CD4-positive, alpha-beta memory T cell (primary cell): ENCODE data around the gene PIK3R2. TPM values are rescaled to one million over a fixed set of nuclear protein-coding genes. Genes with fewer than 3 reads are reported as not detected.
A peak's percentile ranks its signal among the peaks of the same experiment; 100 is the strongest.

ENCODE experiments used
- CTCF ChIA-PET: fragments of 350-600 bp; sonication (Branson Sonifier 250); formaldehyde crosslinking; loops from one replicate; lab custom pipeline; 2021; ENCODE audit warnings: inconsistent platforms; ENCODE audit not compliant: partially characterized antibody; lab: Charles Lee
- POLR2A ChIA-PET: fragments of 350-600 bp; sonication (Branson Sonifier 250); formaldehyde crosslinking; loops from one replicate; lab custom pipeline; 2021; ENCODE audit not compliant: partially characterized antibody; lab: Charles Lee
- DNase-seq, 5 donors: peaks; one replicate each; pipeline versions ENCODE4 v3.0.0 to v3.0.0-alpha.2; 2020 to 2022; ENCODE audit warnings: mixed read lengths in 1 of 5
- H3K27ac ChIP-seq: one replicate; pipeline ENCODE4 v1.7.0; 2013; ENCODE audit warnings: low read depth, low read length
- H3K27me3 ChIP-seq: 2 replicates; pipeline ENCODE4 v1.7.0; 2013; ENCODE audit warnings: mild to moderate bottlenecking, low read length, moderate library complexity; ENCODE audit not compliant: insufficient read depth
- H3K36me3 ChIP-seq: 2 replicates; pipeline ENCODE4 v1.7.0; 2013; ENCODE audit warnings: mild to moderate bottlenecking, low read length, moderate library complexity; ENCODE audit not compliant: insufficient read depth
- H3K4me1 ChIP-seq: 2 replicates; pipeline ENCODE4 v1.7.0; 2013; ENCODE audit warnings: mild to moderate bottlenecking, low read length, moderate library complexity; ENCODE audit not compliant: insufficient read depth
- H3K4me3 ChIP-seq, 2 donors: one replicate each; pipeline ENCODE4 v1.7.0; 2013; ENCODE audit warnings: low read length in 2 of 2, mild to moderate bottlenecking in 1 of 2
- H3K9me3 ChIP-seq, 2 donors: one replicate each; pipeline ENCODE4 v1.7.0; 2013; ENCODE audit warnings: low read length in 2 of 2, control low read depth in 1 of 2; ENCODE audit not compliant: control insufficient read depth in 1 of 2
- H3K27ac Mint-ChIP-seq, 7 donors: one replicate each; pipeline ENCODE4 v1.8.0; 2020 to 2021; ENCODE audit warnings: mixed read lengths in 7 of 7, mild to moderate bottlenecking in 6 of 7, inconsistent platforms in 3 of 7, moderate library complexity in 3 of 7
- H3K27me3 Mint-ChIP-seq, 2 donors: one replicate each; pipeline ENCODE4 v1.8.0; 2020 to 2021; ENCODE audit warnings: mixed read lengths in 2 of 2
- H3K36me3 Mint-ChIP-seq, 2 donors: one replicate each; pipeline ENCODE4 v1.8.0; 2020 to 2021; ENCODE audit warnings: mixed read lengths in 2 of 2, inconsistent platforms in 1 of 2, mild to moderate bottlenecking in 1 of 2
- H3K4me1 Mint-ChIP-seq, 4 donors: one replicate each; pipeline ENCODE4 v1.8.0; 2020 to 2021; ENCODE audit warnings: mixed read lengths in 4 of 4, mild to moderate bottlenecking in 1 of 4
- H3K4me3 Mint-ChIP-seq, 8 donors: one replicate each; pipeline ENCODE4 v1.8.0; 2020 to 2021; ENCODE audit warnings: mixed read lengths in 8 of 8, mild to moderate bottlenecking in 7 of 8, moderate library complexity in 6 of 8, inconsistent platforms in 3 of 8
- H3K9me3 Mint-ChIP-seq, 8 donors: one replicate each; pipeline ENCODE4 v1.8.0; 2020 to 2021; ENCODE audit warnings: mixed read lengths in 8 of 8, mild to moderate bottlenecking in 5 of 8, inconsistent platforms in 3 of 8, moderate library complexity in 1 of 8
- intact Hi-C: fragments of 100-400 bp; cut with micrococcal nuclease; formaldehyde crosslinking; loops from one replicate; pipeline ENCODE4 v1.15.1; 2023
- polyA plus RNA-seq, 2 donors: library from polyadenylated mRNA; unstranded; fragments of 300-500 nt; fragmentation: Illumina TruSeq; gene quantifications; one replicate each; pipeline ENCODE4 v1.2.3, GENCODE V29; 2021
- total RNA-seq, 2 experiments: library from RNA; stranded (reverse); gene quantifications; one replicate each; pipeline ENCODE4 v1.2.3, GENCODE V29; 2021

Gene PIK3R2
- total and polyA plus RNA-seq, 4 experiments from 2014 or later = 1.5 to 23.0 (median 12.4) TPM

GRCh38 chr19:18141031-18141430 is 11.9 kb upstream of the PIK3R2 start:
- DNase-seq = no peak
- Mint-ChIP-seq H3K4me3 (no peak overlapping the region), H3K9me3 (no peaks in the 10 kb centered on the region), H3K36me3 (peaks cover 24 to 45% of the 10 kb centered on the region in 2 donors), H3K27ac (peak overlapping the region in 1 of 7 donors; percentile 47), H3K4me1 (no peaks in the 10 kb centered on the region), H3K27me3 (no peaks in the 10 kb centered on the region)
- peaks cover 60% of the 10 kb centered on the region for H3K36me3 ChIP-seq
- no peaks in the 10 kb centered on the region for H3K9me3 ChIP-seq
- ChIA-PET POLR2A (interaction anchor here (3.0 kb wide), 1 partner anchor 11 kb away, joined by 11 read pairs; no protein-coding TSS in a partner anchor), CTCF (interaction anchor here (0.7 to 1.4 kb wide), 4 partner anchors 21 to 139 kb away, joined by 3 to 5 read pairs (median 4); no protein-coding TSS in a partner anchor)
- no peak overlapping the region for H3K27ac ChIP-seq
- intact Hi-C loops = no loop called here
- H3K27me3 ChIP-seq = no peaks in the 10 kb centered on the region
- no peaks in the 10 kb centered on the region for H3K4me1 ChIP-seq
- H3K4me3 ChIP-seq = no peak overlapping the region

- Mint-ChIP-seq H3K27ac (peak overlapping the region in 1 of 7 donors; percentile 29), H3K27me3 (no peaks in the 10 kb centered on the region), H3K9me3 (no peaks in the 10 kb centered on the region), H3K4me3 (no peak overlapping the region), H3K4me1 (no peaks in the 10 kb centered on the region), H3K36me3 (peaks cover 27 to 46% of the 10 kb centered on the region in 2 donors)
- intact Hi-C loops = no loop called here
- Histone ChIP-seq H3K36me3 (peaks cover 60% of the 10 kb centered on the region), H3K4me3 (no peak overlapping the region), H3K4me1 (no peaks in the 10 kb centered on the region), H3K27me3 (no peaks in the 10 kb centered on the region), H3K27ac (no peak overlapping the region), H3K9me3 (no peaks in the 10 kb centered on the region)
- DNase-seq = no peak
- POLR2A ChIA-PET = no interaction called here
- CTCF ChIA-PET = no interaction called here
Measured at GRCh38 chr19:18143902-18144301, 9.1 kb upstream of the PIK3R2 start.

- Histone ChIP-seq H3K4me1 (no peaks in the 10 kb centered on the region), H3K4me3 (no peak overlapping the region), H3K36me3 (peaks cover 58% of the 10 kb centered on the region), H3K27me3 (no peaks in the 10 kb centered on the region), H3K9me3 (no peaks in the 10 kb centered on the region), H3K27ac (no peak overlapping the region)
- Mint-ChIP-seq H3K9me3 (no peaks in the 10 kb centered on the region), H3K4me1 (no peaks in the 10 kb centered on the region), H3K27ac (no peak overlapping the region), H3K36me3 (peaks cover 24 to 41% of the 10 kb centered on the region in 2 donors), H3K4me3 (no peak overlapping the region), H3K27me3 (no peaks in the 10 kb centered on the region)
- ChIA-PET CTCF (no interaction called here), POLR2A (no interaction called here)
- DNase-seq = no peak
- intact Hi-C loops = no loop called here
Measured at GRCh38 chr19:18144361-18144760, 8.6 kb upstream of the PIK3R2 start.

GRCh38 chr19:18144906-18145305 is 8.1 kb upstream of the PIK3R2 start:
- Mint-ChIP-seq H3K4me3 (no peak overlapping the region), H3K27ac (no peak overlapping the region), H3K4me1 (no peaks in the 10 kb centered on the region), H3K27me3 (no peaks in the 10 kb centered on the region), H3K9me3 (no peaks in the 10 kb centered on the region), H3K36me3 (peaks cover 24 to 43% of the 10 kb centered on the region in 2 donors)
- H3K9me3 ChIP-seq = no peaks in the 10 kb centered on the region
- POLR2A ChIA-PET = interaction anchor here (1.4 to 1.8 kb wide), 2 partner anchors 26 to 27 kb away, joined by 4 to 6 read pairs; no protein-coding TSS in a partner anchor
- H3K27ac ChIP-seq = no peak overlapping the region
- no peaks in the 10 kb centered on the region for H3K27me3 ChIP-seq
- H3K4me3 ChIP-seq = no peak overlapping the region
- intact Hi-C loops = no loop called here
- CTCF ChIA-PET = interaction anchor here (1.7 kb wide), 1 partner anchor 19 kb away, joined by 3 read pairs; no protein-coding TSS in a partner anchor
- DNase-seq = no peak
- H3K36me3 ChIP-seq = peaks cover 58% of the 10 kb centered on the region
- no peaks in the 10 kb centered on the region for H3K4me1 ChIP-seq

- Mint-ChIP-seq H3K36me3 (peaks cover 20 to 43% of the 10 kb centered on the region in 2 donors), H3K4me1 (no peaks in the 10 kb centered on the region), H3K9me3 (no peaks in the 10 kb centered on the region), H3K4me3 (no peak overlapping the region), H3K27ac (no peak overlapping the region), H3K27me3 (no peaks in the 10 kb centered on the region)
- H3K9me3 ChIP-seq = no peaks in the 10 kb centered on the region
- peaks cover 55% of the 10 kb centered on the region for H3K36me3 ChIP-seq
- intact Hi-C loops = no loop called here
- H3K4me3 ChIP-seq = no peak overlapping the region
- no peak for DNase-seq
- no peak overlapping the region for H3K27ac ChIP-seq
- ChIA-PET CTCF (interaction anchor here (0.6 to 1.7 kb wide), 2 partner anchors 19 to 20 kb away, joined by 3 read pairs; no protein-coding TSS in a partner anchor), POLR2A (interaction anchor here (1.4 to 1.8 kb wide), 2 partner anchors 26 to 28 kb away, joined by 4 to 6 read pairs; no protein-coding TSS in a partner anchor)
- no peaks in the 10 kb centered on the region for H3K4me1 ChIP-seq
- no peaks in the 10 kb centered on the region for H3K27me3 ChIP-seq
Measured at GRCh38 chr19:18145391-18145999, 7.5 kb upstream of the PIK3R2 start.

- Histone ChIP-seq H3K4me1 (peaks cover 8% of the 10 kb centered on the region), H3K4me3 (no peak overlapping the region), H3K27me3 (no peaks in the 10 kb centered on the region), H3K36me3 (peaks cover 45% of the 10 kb centered on the region), H3K9me3 (no peaks in the 10 kb centered on the region), H3K27ac (no peak overlapping the region)
- H3K36me3 Mint-ChIP-seq = peaks cover 19 to 39% of the 10 kb centered on the region in 2 donors
- no peaks in the 10 kb centered on the region for H3K27me3 Mint-ChIP-seq
- no peaks in the 10 kb centered on the region for H3K9me3 Mint-ChIP-seq
- no peak overlapping the region for H3K4me3 Mint-ChIP-seq
- intact Hi-C loops = no loop called here
- peak overlapping the region in 1 of 7 donors; percentile 41 for H3K27ac Mint-ChIP-seq
- DNase-seq = no peak
- peaks cover 5 to 17% (median 8%) of the 10 kb centered on the region in 4 donors for H3K4me1 Mint-ChIP-seq
- ChIA-PET POLR2A (no interaction called here), CTCF (interaction anchor here (1.0 kb wide), 1 partner anchor 90 kb away, joined by 4 read pairs; no protein-coding TSS in a partner anchor)
Measured at GRCh38 chr19:18147396-18147795, 5.6 kb upstream of the PIK3R2 start.

- peaks cover 0 to 2% (median 0%) of the 10 kb centered on the region in 8 donors for H3K9me3 Mint-ChIP-seq
Measured at GRCh38 chr19:18149596-18149975, 3.4 kb upstream of the PIK3R2 start.

More at GRCh38 chr19:18149596-18149975, 3.4 kb upstream of the PIK3R2 start:
- no peak for DNase-seq
- Mint-ChIP-seq H3K4me3 (no peak overlapping the region), H3K36me3 (peaks cover 14 to 33% of the 10 kb centered on the region in 2 donors), H3K27ac (peak overlapping the region in 1 of 7 donors; percentile 30), H3K4me1 (peaks cover 12 to 29% (median 18%) of the 10 kb centered on the region in 4 donors), H3K27me3 (no peaks in the 10 kb centered on the region)
- no peak overlapping the region for H3K27ac ChIP-seq
- H3K36me3 ChIP-seq = peaks cover 26% of the 10 kb centered on the region
- H3K9me3 ChIP-seq = no peaks in the 10 kb centered on the region
- intact Hi-C loops = no loop called here
- ChIA-PET POLR2A (interaction anchor here (1.1 to 1.4 kb wide), 2 partner anchors 30 to 132 kb away, joined by 3 read pairs; partner anchors contain the start of gene JUND), CTCF (interaction anchor here (1.1 to 4.1 kb wide), 2 partner anchors 11 to 147 kb away, joined by 4 to 16 read pairs; no protein-coding TSS in a partner anchor)
- H3K27me3 ChIP-seq = no peaks in the 10 kb centered on the region
- peaks cover 21% of the 10 kb centered on the region for H3K4me1 ChIP-seq
- H3K4me3 ChIP-seq = no peak overlapping the region
